Activated T-helper 9 cell treated with anti-CD3 and anti-CD28 coated beads, Interleukin-2, amount 50 U/mL, for 16 hours (primary cell): Measurements from ENCODE around the gene UCKL1.
A peak's percentile ranks its signal among the peaks of the same experiment; 100 is the strongest.

Experiments
- DNase-seq: peaks from one replicate; pipeline ENCODE4 v3.0.0-alpha.2; 2020; ENCODE audit warnings: low read depth

Gene UCKL1

GRCh38 chr20:63958964-63959698, 2.9 kb upstream of the UCKL1 start:
- DNase-seq = no peak

GRCh38 chr20:63958471-63958870, 2.3 kb upstream of the UCKL1 start:
- no peak for DNase-seq

- no peak for DNase-seq
Measured at GRCh38 chr20:63957690-63958441, 1.6 kb upstream of the UCKL1 start.

- DNase-seq = peak; percentile 72
Measured at GRCh38 chr20:63957004-63957689, 931 bp upstream of the UCKL1 start.

GRCh38 chr20:63956664-63957003, 418 bp upstream of the UCKL1 start:
- no peak for DNase-seq

- no peak for DNase-seq
Measured at GRCh38 chr20:63955281-63955826, 862 bp downstream of the UCKL1 start.

GRCh38 chr20:63953764-63954429, 2.3 kb downstream of the UCKL1 start:
- DNase-seq = no peak

- DNase-seq = no peak
Measured at GRCh38 chr20:63952769-63953168, 3.4 kb downstream of the UCKL1 start.

GRCh38 chr20:63952210-63952535, 4.0 kb downstream of the UCKL1 start:
- no peak for DNase-seq

- DNase-seq = no peak
Measured at GRCh38 chr20:63951398-63952209, 4.6 kb downstream of the UCKL1 start.

- no peak for DNase-seq
Measured at GRCh38 chr20:63950701-63951397, 5.4 kb downstream of the UCKL1 start.

GRCh38 chr20:63947638-63948456, 8.4 kb downstream of the UCKL1 start:
- no peak for DNase-seq

- DNase-seq = no peak
Measured at GRCh38 chr20:63946986-63947637, 9.1 kb downstream of the UCKL1 start.

- DNase-seq = no peak
Measured at GRCh38 chr20:63945921-63946920, 10.0 kb downstream of the UCKL1 start.

- DNase-seq = no peak
Measured at GRCh38 chr20:63945031-63945658, 11.1 kb downstream of the UCKL1 start.

GRCh38 chr20:63944078-63944941, 11.9 kb downstream of the UCKL1 start:
- no peak for DNase-seq

GRCh38 chr20:63943808-63944077, 12.5 kb downstream of the UCKL1 start:
- DNase-seq = no peak
